22Rv1 (cell line): ENCODE measurements around the gene G3BP1.
"Not testable (repeated sequence)": the region's sequence is repeated elsewhere in the genome, so short reads cannot be mapped to it uniquely, and the experiment has no call there.

Experiments
- ZFX ChIP-seq: fragments of 450-650 bp; IDR thresholded peaks from 2 replicates; pipeline ENCODE4 v1.6.1; 2017; ENCODE audit warnings: antibody characterized with exemption, borderline replicate concordance
- TF ChIP-seq, protein P1 (sequence below): fragments of 450-650 bp; IDR thresholded peaks from 2 replicates; pipeline ENCODE4 v1.5.1; 2017; ENCODE audit warnings: mild to moderate bottlenecking

DNA sequence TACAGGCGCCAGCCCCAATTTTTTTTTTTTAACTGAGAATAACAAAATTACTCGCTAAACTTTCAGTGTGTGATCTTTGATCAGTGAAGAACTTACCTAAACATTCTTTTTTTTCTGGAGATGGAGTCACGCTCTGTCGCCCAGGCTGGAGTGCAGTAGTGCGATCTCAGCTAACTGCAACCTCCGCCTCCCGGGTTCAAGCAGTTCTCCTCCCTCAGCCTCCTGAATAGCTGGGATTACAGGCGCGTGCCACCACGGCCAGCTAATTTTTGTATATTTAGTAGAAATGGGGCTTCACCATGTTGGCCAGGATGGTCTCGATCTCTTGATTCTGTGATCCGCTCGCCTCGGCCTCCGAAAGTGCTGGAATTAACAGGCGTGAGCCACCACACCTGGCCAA, 11.9 kb downstream of the G3BP1 start:
- TF ChIP-seq, protein P1, sequence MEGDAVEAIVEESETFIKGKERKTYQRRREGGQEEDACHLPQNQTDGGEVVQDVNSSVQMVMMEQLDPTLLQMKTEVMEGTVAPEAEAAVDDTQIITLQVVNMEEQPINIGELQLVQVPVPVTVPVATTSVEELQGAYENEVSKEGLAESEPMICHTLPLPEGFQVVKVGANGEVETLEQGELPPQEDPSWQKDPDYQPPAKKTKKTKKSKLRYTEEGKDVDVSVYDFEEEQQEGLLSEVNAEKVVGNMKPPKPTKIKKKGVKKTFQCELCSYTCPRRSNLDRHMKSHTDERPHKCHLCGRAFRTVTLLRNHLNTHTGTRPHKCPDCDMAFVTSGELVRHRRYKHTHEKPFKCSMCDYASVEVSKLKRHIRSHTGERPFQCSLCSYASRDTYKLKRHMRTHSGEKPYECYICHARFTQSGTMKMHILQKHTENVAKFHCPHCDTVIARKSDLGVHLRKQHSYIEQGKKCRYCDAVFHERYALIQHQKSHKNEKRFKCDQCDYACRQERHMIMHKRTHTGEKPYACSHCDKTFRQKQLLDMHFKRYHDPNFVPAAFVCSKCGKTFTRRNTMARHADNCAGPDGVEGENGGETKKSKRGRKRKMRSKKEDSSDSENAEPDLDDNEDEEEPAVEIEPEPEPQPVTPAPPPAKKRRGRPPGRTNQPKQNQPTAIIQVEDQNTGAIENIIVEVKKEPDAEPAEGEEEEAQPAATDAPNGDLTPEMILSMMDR: not testable (repeated sequence)
- TF ChIP-seq ZFX: not testable (repeated sequence)
